Measurements from ENCODE around the gene TNIP1. TPM values are rescaled to one million over a fixed set of nuclear protein-coding genes. Genes with fewer than 3 reads are reported as not detected.

Gene TNIP1
- total RNA-seq, 4 donors from 2014 or later: 74.4 to 115 (median 94.7) TPM

- H3K36me3 ChIP-seq: no peaks in the 10 kb centered on the region
- no peaks in the 10 kb centered on the region for H3K27me3 ChIP-seq
- 90 to 91% methylated on average over 9 of the region's 9 CpGs for WGBS, 2 donors
- H3K4me3 ChIP-seq (replicated peaks in 1 of 3): no peak overlapping the region
- H3K27ac ChIP-seq: peak overlapping the region in 2 of 3 donors; percentile 7 to 79
- TF ChIP-seq POLR2A (IDR thresholded peaks at IDR 0.05): no peak
- no peak for TF ChIP-seq CTCF (IDR thresholded peaks at IDR 0.05)
- H3K4me1 ChIP-seq: peaks cover 29 to 58% of the 10 kb centered on the region in 2 donors
- no peak for DNase-seq
- intact Hi-C loops (cut with DNase I): loop anchor here (5.0 kb wide), 2 partner anchors 44 to 159 kb away; no protein-coding TSS in a partner anchor
- H3K9me3 ChIP-seq: no peaks in the 10 kb centered on the region
Observed at GRCh38 chr5:151002681-151003502, 77.9 kb downstream of the TNIP1 start.

GRCh38 chr5:151002250-151002649 lies 78.6 kb downstream of the TNIP1 start:
- H3K9me3 ChIP-seq: no peaks in the 10 kb centered on the region
- H3K36me3 ChIP-seq: no peaks in the 10 kb centered on the region
- no peak overlapping the region for H3K4me3 ChIP-seq (replicated peaks in 1 of 3)
- no peak overlapping the region for H3K27ac ChIP-seq
- peak; percentile 40 for DNase-seq
- no peaks in the 10 kb centered on the region for H3K27me3 ChIP-seq
- intact Hi-C loops (cut with DNase I): loop anchor here (5.0 kb wide), 2 partner anchors 45 to 160 kb away; no protein-coding TSS in a partner anchor
- TF ChIP-seq CTCF (IDR thresholded peaks at IDR 0.05) (peak; percentile 19 to 87 (median 67)), POLR2A (IDR thresholded peaks at IDR 0.05) (no peak)
- peaks cover 29 to 52% of the 10 kb centered on the region in 2 donors for H3K4me1 ChIP-seq
- WGBS, 2 donors: 32 to 34% methylated on average over 2 of the region's 2 CpGs

- Histone ChIP-seq H3K27ac (no peak overlapping the region), H3K27me3 (no peaks in the 10 kb centered on the region)
Observed at GRCh38 chr5:151001436-151001835, 79.4 kb downstream of the TNIP1 start.

GRCh38 chr5:150999704-151000442 lies 81.0 kb downstream of the TNIP1 start:
- TF ChIP-seq POLR2A (IDR thresholded peaks at IDR 0.05) (no peak), CTCF (IDR thresholded peaks at IDR 0.05) (no peak)
- WGBS, 2 donors: 51 to 53% methylated on average over 7 of the region's 7 CpGs
- no peak overlapping the region for H3K4me3 ChIP-seq (replicated peaks in 1 of 3)
- intact Hi-C loops (cut with DNase I): loop anchor here (2.0 to 5.0 kb wide), 3 partner anchors 47 to 162 kb away; no protein-coding TSS in a partner anchor
- no peaks in the 10 kb centered on the region for H3K27me3 ChIP-seq
- H3K4me1 ChIP-seq: peaks cover 10 to 28% of the 10 kb centered on the region in 2 donors
- no peaks in the 10 kb centered on the region for H3K9me3 ChIP-seq
- H3K36me3 ChIP-seq: no peaks in the 10 kb centered on the region
- H3K27ac ChIP-seq: no peak overlapping the region
- DNase-seq: peak; percentile 79 to 86

More at GRCh38 chr5:151001436-151001835, 79.4 kb downstream of the TNIP1 start:
- no peaks in the 10 kb centered on the region for H3K36me3 ChIP-seq
- intact Hi-C loops (cut with DNase I): loop anchor here (5.0 kb wide), 2 partner anchors 46 to 161 kb away; no protein-coding TSS in a partner anchor
- H3K4me3 ChIP-seq (replicated peaks in 1 of 3): no peak overlapping the region
- no peak for TF ChIP-seq CTCF (IDR thresholded peaks at IDR 0.05)
- TF ChIP-seq POLR2A (IDR thresholded peaks at IDR 0.05): no peak
- no peaks in the 10 kb centered on the region for H3K9me3 ChIP-seq
- no peak for DNase-seq
- WGBS, 2 donors: 94 to 97% methylated on average over 4 of the region's 4 CpGs
- peaks cover 24 to 44% of the 10 kb centered on the region in 2 donors for H3K4me1 ChIP-seq

Measured in thyroid gland (tissue), 4 donors.